ENCODE results near the gene ROPN1.
"Not testable (repeated sequence)": the region's sequence is repeated elsewhere in the genome, so short reads cannot be mapped to it uniquely, and the experiment has no call there.

ROPN1 gene

GRCh38 chr3:124034016-124034843, 42.3 kb upstream of the ROPN1 start:
- no peak for DNase-seq
- TF ChIP-seq, protein P1, sequence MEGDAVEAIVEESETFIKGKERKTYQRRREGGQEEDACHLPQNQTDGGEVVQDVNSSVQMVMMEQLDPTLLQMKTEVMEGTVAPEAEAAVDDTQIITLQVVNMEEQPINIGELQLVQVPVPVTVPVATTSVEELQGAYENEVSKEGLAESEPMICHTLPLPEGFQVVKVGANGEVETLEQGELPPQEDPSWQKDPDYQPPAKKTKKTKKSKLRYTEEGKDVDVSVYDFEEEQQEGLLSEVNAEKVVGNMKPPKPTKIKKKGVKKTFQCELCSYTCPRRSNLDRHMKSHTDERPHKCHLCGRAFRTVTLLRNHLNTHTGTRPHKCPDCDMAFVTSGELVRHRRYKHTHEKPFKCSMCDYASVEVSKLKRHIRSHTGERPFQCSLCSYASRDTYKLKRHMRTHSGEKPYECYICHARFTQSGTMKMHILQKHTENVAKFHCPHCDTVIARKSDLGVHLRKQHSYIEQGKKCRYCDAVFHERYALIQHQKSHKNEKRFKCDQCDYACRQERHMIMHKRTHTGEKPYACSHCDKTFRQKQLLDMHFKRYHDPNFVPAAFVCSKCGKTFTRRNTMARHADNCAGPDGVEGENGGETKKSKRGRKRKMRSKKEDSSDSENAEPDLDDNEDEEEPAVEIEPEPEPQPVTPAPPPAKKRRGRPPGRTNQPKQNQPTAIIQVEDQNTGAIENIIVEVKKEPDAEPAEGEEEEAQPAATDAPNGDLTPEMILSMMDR (IDR thresholded peaks at IDR 0.05; ENCODE audit: low read depth, low read length, missing control alignments): no peak
- Histone ChIP-seq H3K27ac (no peak overlapping the region), H3K4me3 (ENCODE audit: low read depth, low read length) (peak overlapping the region; percentile 71), H3K27me3 (replicated peaks) (peaks cover 34% of the 10 kb centered on the region), H3K36me3 (replicated peaks) (no peaks in the 10 kb centered on the region)
- in situ Hi-C loops (cut with HindIII; ENCODE audit: low pct_ligation_motif_present, low sequenced_read_pairs): no loop called here

- in situ Hi-C loops (cut with HindIII; ENCODE audit: low pct_ligation_motif_present, low sequenced_read_pairs): no loop called here
- Histone ChIP-seq H3K27ac (no peak within 1 kb of the TSS), H3K36me3 (replicated peaks) (no peaks in the 10 kb centered on the region), H3K4me3 (ENCODE audit: low read depth, low read length) (peak within 1 kb of the TSS; percentile 71), H3K27me3 (replicated peaks) (peaks cover 31% of the 10 kb centered on the region)
- DNase-seq: no peak
- TF ChIP-seq, protein P1 (IDR thresholded peaks at IDR 0.05; ENCODE audit: low read depth, low read length, missing control alignments): peak; percentile 18
These were observed 41.6 kb upstream of the ROPN1 start, which contains the start of gene KALRN for GRCh38 chr3:124033360-124034015. Gene KALRN, plus strand, starts transcription at chr3:124033369.

- H3K4me3 ChIP-seq (ENCODE audit: low read depth, low read length): peak overlapping the region; percentile 71
- H3K27me3 ChIP-seq (replicated peaks): peaks cover 31% of the 10 kb centered on the region
- in situ Hi-C loops (cut with HindIII; ENCODE audit: low pct_ligation_motif_present, low sequenced_read_pairs): no loop called here
- no peak overlapping the region for H3K27ac ChIP-seq
- DNase-seq: peak; percentile 68
- H3K36me3 ChIP-seq (replicated peaks): no peaks in the 10 kb centered on the region
- TF ChIP-seq, protein P1 (IDR thresholded peaks at IDR 0.05; ENCODE audit: low read depth, low read length, missing control alignments): peak; percentile 65
These were observed 41.0 kb upstream of the ROPN1 start for GRCh38 chr3:124032881-124033359.

- Histone ChIP-seq H3K4me3 (ENCODE audit: low read depth, low read length) (peak overlapping the region; percentile 57), H3K27ac (no peak overlapping the region), H3K27me3 (replicated peaks) (peaks cover 31% of the 10 kb centered on the region), H3K36me3 (replicated peaks) (no peaks in the 10 kb centered on the region)
- no peak for DNase-seq
- TF ChIP-seq, protein P1 (IDR thresholded peaks at IDR 0.05; ENCODE audit: low read depth, low read length, missing control alignments): no peak
- in situ Hi-C loops (cut with HindIII; ENCODE audit: low pct_ligation_motif_present, low sequenced_read_pairs): no loop called here
These were observed 40.5 kb upstream of the ROPN1 start for GRCh38 chr3:124032311-124032880.

- Histone ChIP-seq H3K4me3 (ENCODE audit: low read depth, low read length) (no peak overlapping the region), H3K27me3 (replicated peaks) (no peaks in the 10 kb centered on the region), H3K36me3 (replicated peaks) (no peaks in the 10 kb centered on the region), H3K27ac (no peak overlapping the region)
- TF ChIP-seq, protein P1 (IDR thresholded peaks at IDR 0.05; ENCODE audit: low read depth, low read length, missing control alignments): no peak
- in situ Hi-C loops (cut with HindIII; ENCODE audit: low pct_ligation_motif_present, low sequenced_read_pairs): no loop called here
- no peak for DNase-seq
These were observed 34.6 kb upstream of the ROPN1 start for GRCh38 chr3:124026516-124026915.

GRCh38 chr3:124023531-124023930, 31.6 kb upstream of the ROPN1 start:
- DNase-seq; H3K27me3 ChIP-seq (replicated peaks); H3K36me3 ChIP-seq (replicated peaks); H3K4me3 ChIP-seq (ENCODE audit: low read depth, low read length); H3K27ac ChIP-seq; in situ Hi-C loops (cut with HindIII; ENCODE audit: low pct_ligation_motif_present, low sequenced_read_pairs): not testable (repeated sequence)

Measured in brain microvascular endothelial cell (primary cell).